HG02973 (cell line): Measurements from ENCODE around the gene ST14.
"Not testable (repeated sequence)": the region's sequence is repeated elsewhere in the genome, so short reads cannot be mapped to it uniquely, and the experiment has no call there.

ENCODE experiments used
- ATAC-seq: cut with Tn5 transposase; IDR thresholded peaks from one replicate; pipeline ENCODE4 v1.9.1; 2021; ENCODE audit warnings: moderate library complexity; ENCODE audit not compliant: unreplicated experiment

ST14 gene

DNA sequence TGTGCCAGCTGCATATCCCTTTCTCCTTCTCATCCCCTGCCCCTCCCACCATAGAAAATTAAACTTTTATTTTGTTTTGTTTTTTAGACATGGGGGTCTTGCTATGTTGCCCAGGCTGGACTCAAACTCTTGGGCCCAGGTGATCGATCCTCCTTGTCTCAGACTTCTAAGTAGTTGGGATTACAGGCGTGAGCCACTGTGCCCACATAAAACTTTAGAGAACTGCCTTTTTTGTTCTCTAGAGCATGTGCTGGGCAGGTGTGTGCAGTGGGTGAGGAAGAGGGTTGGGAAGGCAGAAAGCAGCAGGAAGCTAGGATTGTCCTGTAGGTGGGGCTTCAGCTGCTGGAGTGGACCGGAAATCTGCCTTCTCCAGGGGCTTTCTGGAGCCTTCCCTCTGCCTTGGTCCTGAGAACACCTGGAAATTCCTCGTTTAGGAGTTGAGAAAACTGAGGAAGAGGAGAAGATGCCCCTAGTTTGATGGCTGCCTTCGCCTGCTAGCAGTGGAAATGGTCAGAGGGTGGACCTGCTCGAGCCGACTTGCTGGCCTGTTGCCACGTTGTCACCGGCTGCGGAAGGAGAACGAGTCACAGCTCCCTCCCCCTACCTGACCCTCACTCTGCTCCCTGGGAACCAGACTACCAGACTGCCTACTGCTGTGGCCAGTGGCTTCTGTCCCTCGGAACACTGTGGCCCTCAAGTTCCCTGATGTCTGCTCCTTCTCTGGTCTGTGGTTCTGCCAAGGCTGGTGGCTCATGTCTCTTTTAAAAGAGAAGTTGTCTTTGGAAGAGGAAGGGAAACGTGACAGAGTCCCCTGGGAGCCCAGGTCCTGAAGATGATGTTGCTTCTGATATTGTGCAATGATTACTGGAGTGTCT, 4.0 kb downstream of the ST14 start:
- ATAC-seq, result no peak

DNA sequence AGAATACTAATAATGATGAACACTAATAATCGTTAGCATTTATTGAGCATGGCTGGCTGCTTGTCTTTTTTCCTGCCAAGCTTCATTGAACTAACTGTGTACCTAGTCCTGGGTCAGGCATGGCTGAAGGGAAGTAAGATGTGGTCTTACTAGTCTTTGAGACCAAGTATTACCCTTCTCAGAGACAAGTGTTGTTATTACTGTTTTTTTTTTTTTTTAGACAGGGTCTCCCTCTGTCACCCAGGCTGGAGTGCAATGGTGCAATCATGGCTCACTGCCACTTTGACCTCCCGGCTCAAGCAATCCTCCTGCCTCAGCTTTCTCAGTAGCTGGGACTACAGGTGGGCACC, 4.6 kb downstream of the ST14 start:
- no peak for ATAC-seq

DNA sequence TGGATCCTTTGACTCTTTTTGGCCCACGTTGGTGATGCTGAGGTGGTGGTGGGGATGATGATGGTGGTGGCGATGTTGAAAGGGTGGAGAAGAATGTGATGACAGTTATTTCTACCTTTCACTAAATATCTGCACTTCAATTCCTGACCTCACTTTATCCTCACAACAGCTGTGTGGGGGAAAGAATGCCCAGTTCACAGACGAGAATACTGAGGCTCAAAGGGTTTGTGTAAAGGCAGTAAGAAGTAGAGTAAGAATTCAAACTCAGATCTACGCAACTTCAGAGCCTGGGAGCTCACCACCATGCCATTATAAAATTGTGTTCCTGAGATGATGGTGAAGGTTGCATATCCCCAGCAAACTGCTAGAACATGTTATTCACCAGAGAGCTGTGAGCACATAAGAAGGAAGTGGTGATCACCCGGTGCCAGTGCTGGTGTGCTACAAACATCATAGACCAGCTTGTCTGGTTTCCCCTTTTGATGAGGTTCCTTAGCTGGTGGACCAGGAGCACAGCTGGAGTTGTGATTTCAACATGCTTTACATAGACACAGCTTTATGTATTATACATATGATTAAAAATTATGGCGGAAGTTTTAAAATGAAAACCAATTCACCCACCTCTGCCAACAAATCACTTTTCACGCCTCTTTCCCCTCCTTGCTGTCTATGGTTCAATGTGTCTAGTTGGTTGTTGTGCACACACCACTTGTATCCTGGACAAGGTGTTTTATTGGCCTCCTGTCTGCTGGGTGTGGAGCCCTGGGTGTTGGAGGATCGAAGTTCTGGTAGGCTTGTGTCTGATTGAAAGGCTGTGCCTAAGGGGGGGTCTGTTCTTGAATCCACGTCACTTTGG, 6.2 kb downstream of the ST14 start:
- no peak for ATAC-seq

- no peak for ATAC-seq
Measured at GRCh38 chr11:130166457-130166784, 6.8 kb downstream of the ST14 start.

DNA sequence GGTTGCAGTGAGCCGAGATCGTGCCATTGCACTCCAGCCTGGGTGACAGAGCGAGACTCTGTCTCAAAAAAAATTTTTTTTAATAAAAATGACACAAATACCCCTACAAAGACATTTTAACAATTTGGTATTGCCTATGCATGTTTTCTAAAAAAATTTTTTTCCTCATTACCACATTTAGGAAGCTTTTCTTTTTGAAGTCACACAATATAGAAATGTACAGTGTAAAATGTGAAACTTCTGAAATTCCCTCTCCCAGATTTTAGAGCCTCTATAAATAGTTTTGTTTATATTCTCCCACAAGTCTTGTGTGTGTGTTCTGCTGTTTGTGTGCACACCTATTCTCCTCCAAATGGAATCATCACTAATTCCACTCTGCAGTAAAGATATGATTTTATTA, 7.6 kb downstream of the ST14 start:
- ATAC-seq, result no peak

DNA sequence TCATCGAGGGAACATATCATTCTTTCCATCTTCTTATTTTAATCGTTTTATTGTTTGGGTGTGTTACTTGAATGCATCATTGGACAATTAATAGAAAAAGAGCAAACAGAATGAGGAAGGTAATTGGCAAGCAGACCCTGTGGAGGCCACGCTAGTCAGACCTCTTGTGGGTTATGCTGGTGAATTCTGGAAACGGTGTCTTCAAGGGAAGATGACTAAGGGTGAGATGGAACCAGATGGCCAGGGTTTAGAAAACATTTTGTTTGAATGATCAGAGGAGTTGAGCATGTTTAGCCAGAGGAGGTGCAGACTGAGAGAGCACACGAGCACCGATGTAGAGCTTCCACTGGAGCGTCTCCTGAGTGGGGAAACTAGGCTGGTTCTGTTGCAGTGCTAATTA, 8.5 kb downstream of the ST14 start:
- no peak for ATAC-seq

DNA sequence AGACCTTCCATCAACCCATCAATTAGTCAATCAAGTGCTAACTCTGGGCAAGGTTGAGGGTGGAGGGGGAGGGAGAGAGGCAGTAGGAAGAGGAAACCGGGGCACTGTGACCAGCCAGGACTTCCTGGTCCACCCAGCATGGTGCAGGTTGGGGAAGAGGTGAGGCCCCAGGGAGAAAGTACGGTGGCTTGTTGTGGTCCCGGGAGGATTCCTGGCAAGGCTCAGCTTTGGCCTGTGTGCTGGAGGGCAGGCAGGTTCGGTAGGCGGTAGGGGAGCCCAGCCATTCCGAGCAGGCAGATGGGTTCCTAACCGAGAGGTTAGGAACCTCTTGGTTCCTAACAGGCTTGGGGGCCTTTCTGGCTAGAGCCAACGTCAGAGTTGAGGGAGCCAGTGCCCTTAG, 10.8 kb downstream of the ST14 start:
- no peak for ATAC-seq

DNA sequence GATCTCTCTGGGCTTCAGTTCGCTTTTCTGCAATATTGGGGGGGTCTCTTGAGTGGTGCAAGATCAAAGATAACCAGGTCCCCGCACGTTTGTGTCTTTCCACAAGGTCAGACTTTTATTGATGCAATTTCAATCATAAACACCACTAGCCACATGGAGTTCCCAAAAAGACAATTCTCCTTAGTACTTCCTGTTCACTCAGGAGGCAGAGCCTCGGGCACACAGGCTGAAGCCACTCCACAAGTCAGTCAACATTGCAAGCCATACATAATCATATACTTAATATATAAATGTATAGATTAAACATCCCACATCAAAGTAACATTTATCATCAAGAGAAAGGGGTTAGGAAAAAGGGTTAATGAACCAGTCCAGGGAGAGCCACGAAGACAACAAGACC, 12.0 kb downstream of the ST14 start:
- ATAC-seq, result no peak

DNA sequence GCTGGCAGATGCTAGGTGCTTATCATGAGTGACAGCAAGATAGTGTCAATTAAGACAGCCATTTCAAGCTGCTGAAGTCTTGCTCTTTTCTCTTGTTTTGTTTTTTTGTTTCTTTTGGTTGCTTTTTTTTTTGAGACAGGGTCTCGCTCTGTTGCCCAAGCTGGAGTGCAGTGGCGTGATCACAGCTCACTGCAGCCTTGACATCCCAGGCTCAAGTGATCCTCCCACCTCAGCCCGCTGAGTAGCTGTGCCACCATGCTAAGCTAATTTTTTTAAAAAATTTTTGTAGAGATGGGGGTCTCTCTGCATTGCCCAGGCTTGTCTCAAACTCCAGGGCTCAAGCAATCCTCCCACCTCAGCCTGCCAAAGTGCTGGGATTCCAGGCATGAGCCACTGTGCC, 12.4 kb downstream of the ST14 start:
- not testable (repeated sequence) for ATAC-seq

DNA sequence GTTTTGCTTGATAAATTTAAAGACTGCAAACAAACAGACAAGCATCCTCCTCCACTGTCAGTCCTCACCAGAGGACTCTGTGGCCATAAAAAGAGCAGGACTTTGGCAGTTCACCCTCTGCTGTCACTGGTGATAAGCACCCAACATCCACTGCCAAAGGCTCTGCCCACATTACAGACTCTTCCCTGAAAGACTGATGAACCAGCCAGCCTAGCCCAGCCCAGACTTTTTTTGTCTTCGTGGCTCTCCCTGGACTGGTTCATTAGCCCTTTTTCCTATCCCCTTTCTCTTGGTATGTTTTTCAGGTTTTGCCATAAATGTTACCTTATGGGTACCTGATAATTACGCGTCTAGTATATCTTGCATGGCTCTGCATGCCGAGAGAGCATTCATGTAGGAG, 15.1 kb downstream of the ST14 start:
- no peak for ATAC-seq

GRCh38 chr11:130175898-130176297, 16.3 kb downstream of the ST14 start:
- no peak for ATAC-seq

DNA sequence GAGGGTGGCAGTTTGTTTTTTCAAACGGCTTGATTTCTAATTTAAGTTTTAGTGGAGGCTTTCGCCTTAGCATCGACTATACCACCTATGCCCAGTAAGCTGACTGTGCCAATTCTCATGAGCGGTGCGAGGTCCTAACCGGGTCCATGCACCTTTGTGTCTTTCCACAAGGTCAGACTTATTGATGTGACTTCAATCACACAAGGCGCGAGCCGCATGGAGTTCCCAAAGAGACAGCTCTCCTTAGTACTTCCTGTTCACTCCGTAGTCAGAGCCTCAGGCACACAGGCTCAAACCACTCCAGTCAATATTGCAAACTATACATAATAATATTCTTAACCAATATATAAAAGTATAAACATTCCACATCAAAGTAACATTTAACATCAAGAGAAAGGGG, 18.2 kb downstream of the ST14 start:
- ATAC-seq, result no peak

DNA sequence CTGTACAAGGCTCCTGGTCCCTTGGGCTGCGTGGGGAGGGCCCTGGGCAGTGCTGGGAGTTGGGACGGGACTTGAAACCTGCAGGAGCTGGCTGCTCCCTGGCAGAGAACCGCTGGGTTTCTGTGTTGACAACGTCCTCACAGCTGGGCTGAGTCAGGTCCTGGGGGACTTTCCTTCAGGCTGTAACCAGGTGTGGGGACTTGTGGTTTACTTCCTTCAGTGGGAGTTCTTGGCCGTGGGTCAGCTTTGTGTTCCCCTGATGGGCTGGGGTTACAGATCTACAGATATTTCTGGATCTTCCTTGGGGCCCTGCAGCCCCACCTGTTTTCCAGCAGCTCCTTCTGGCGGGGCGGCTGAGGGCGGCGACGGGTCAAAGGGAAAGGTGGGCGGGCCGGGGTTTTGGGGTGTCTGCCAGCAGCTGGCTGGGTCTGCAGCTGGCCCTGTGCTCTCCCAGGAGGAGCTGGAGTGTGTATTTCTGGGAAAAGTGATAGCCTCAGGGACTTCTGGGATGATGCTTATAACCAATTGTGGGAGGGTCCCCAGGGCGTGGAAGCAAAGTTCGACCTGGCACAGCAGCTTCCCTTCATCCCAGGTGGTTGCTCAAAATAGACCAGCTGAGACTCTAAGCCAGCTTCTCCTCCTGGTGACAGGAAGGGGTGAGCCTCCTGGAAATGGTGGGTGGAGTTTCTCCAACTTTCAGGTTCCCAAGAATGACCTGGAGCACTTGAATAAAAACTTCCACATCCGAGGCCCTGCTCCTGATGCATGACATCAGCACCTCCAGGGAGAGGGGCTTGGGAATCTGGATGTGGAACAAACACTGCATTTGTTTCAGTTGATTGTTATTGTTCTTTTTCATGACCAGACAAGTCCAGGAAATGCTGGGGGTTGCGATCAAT, 19.1 kb downstream of the ST14 start:
- no peak for ATAC-seq

- ATAC-seq, result no peak
Measured at GRCh38 chr11:130179396-130180306, 20.1 kb downstream of the ST14 start.

- no peak for ATAC-seq
Measured at GRCh38 chr11:130180491-130180890, 20.9 kb downstream of the ST14 start.

DNA sequence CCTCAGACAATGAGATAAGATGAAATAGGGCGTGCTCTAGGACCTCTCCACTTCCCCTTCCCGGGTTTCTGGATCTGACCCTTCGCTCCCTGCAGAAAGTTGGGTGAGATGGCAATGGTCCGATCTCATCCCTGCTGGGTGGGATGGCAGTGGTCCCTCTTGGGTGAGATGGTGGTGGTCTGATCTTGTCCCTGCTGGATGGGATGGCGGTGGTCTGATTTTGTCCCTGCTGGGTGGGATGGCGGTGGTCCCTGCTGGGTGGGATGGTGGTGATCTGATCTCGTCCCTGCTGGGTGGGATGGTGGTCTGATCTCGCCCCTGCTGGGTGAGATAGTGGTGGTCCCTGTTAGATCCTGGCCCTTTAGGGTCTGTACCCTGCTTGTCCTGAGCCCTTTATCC, 21.3 kb downstream of the ST14 start:
- ATAC-seq, result no peak

DNA sequence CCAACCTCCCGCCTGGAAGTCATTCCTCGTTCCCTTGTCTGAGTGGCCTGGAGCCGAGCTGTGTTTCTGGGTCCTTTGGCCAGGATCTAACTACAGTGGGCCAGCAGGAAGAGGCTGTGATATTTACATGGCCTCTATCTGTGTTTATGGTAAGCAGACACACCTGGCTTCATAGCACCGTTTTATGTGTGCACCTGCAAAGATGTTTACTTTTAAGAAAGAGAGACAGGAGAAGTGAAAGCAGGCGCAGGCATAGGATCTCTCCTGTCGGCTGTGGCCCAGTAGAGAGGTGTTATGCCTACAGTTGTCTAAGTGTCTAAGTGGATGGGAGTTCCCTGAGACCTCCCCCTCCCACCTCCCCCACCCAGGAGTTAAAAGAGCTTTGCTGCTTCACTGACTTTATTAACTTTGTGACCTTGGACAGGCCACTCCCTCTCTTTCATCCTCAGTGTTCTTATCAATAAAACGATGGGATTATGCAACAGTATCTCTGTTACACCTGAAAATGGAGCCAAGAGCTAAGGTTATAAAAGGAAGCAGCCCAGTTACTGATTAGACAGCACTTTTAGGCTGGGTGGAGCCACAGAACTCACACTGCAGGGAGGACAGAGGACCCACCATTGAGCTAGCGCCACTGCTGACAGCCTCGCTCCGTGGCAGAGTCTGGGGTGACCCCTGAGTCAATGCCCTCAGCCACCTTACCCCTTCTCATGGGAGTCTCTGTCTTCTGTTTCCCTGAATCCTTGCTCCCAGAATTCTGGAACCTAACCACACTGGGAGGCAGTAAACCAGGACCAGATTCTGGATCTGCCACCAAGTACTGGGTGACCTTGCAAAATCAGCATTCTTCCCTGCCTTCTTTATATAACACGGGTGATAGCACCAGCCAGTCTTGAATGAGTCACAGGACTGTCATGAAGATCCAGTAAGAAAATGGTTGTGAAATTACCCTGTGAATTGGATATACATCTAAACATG, 22.0 kb downstream of the ST14 start:
- peak; percentile 52 for ATAC-seq

DNA sequence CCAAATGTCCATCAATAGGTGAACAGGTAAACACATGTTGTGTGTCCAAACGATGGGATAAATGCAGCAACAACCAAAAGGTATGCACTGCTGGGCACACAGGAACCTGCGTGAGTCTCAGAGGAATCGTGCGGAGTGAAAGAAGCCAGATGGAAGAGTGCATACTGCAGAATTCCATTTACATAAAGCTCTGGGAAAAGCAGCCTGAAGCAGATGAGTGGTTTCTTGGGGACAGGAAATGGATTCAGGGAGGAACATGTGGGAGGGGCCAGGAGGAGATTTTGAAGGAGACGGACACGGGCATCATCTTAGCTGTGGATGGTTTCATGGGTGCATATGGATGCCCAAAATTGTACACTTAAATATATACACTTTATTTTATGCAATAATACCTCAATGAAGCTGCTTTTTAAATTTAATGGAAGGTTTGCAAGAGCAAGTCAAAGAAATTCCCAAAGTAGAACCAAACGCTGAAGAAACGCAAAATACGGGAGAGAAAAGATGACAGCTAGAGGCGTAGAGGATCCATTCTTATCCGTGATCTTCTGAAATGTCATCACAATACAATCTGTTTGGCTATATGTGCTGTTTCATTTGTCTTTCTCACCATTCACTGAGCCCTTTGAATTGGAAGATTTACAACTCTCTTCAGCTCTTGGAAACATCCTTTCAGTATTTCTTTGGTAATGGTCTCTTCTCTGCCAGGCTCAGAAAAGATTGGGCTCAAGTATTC, 24.5 kb downstream of the ST14 start:
- ATAC-seq, result no peak
